ENCODE data around the gene CCDC61. TPM values are rescaled to one million over a fixed set of nuclear protein-coding genes. Genes with fewer than 3 reads are reported as not detected.
A peak's percentile ranks its signal among the peaks of the same experiment; 100 is the strongest.

The CCDC61 gene
- total and polyA plus RNA-seq, 4 donors, result 7.8 to 21.0 (median 11.0) TPM

DNA sequence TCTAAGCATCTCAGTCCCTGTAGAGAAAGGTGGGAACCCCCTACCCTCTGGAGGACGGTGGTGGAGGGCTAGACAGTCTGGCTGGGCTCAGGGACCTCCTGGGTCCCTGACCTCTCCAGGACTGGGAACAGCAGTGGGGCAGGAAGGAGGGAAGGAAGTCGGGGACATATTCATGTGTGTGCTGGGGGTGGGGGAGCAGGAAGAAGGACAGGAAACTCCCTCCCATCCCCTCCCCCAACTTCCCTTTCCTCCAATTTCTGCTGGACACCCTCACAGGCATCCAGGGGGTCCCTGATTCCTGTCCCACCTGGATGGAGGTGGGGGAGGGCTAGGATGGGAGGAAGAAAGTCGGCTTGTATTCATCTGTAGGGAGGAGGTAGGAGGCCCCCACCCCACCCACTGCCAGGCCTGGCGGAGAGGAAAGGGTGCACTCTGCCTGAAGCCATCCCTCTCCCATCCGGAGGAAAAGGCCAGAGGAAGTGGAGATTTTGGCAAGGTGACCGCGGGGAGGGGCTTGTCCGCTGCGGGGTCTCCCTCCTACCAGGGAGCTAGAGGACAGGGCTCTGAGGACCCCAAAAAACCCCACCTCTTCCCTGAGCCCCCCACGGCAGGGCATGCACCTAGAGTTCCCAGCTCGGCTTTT is 23.9 kb upstream of the CCDC61 start:
- WGBS, 2 donors, result 3 to 5% methylated on average over 11 of the region's 11 CpGs
- H3K4me1 ChIP-seq (ENCODE audit: control insufficient read depth in 5 of 5, insufficient read depth in 5 of 5, low read length in 5 of 5), result no peaks in the 10 kb centered on the region
- DNase-seq (peak in 1 of 3 donors; percentile 16), ATAC-seq (ENCODE audit: insufficient read depth, low FRiP score) (no peak)
- peak overlapping the region in 1 of 2 donors; percentile 62 for H3K27ac ChIP-seq (ENCODE audit: low read depth in 1 of 2, low read length in 1 of 2)
- no peak overlapping the region for H3K9ac ChIP-seq (ENCODE audit: insufficient read depth in 1 of 2, low read length in 2 of 2)
- no peaks in the 10 kb centered on the region for H3K36me3 ChIP-seq (ENCODE audit: control insufficient read depth in 4 of 4, insufficient read depth in 4 of 4, low read length in 4 of 4)
- peak overlapping the region; percentile 64 for H3K4me3 ChIP-seq
- TF ChIP-seq, protein P1, sequence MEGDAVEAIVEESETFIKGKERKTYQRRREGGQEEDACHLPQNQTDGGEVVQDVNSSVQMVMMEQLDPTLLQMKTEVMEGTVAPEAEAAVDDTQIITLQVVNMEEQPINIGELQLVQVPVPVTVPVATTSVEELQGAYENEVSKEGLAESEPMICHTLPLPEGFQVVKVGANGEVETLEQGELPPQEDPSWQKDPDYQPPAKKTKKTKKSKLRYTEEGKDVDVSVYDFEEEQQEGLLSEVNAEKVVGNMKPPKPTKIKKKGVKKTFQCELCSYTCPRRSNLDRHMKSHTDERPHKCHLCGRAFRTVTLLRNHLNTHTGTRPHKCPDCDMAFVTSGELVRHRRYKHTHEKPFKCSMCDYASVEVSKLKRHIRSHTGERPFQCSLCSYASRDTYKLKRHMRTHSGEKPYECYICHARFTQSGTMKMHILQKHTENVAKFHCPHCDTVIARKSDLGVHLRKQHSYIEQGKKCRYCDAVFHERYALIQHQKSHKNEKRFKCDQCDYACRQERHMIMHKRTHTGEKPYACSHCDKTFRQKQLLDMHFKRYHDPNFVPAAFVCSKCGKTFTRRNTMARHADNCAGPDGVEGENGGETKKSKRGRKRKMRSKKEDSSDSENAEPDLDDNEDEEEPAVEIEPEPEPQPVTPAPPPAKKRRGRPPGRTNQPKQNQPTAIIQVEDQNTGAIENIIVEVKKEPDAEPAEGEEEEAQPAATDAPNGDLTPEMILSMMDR (IDR thresholded peaks at IDR 0.05; ENCODE audit: control extremely low read depth, extremely low read depth), result no peak
- H3K27me3 ChIP-seq (ENCODE audit: control insufficient read depth in 3 of 3, insufficient read depth in 3 of 3, low read length in 2 of 3), result peaks cover 0 to 57% (median 39%) of the 10 kb centered on the region in 3 donors
- H3K9me3 ChIP-seq (ENCODE audit: control insufficient read depth in 4 of 4, insufficient read depth in 3 of 4, low read length in 3 of 4), result peaks cover 0 to 3% (median 0%) of the 10 kb centered on the region in 4 donors

DNA sequence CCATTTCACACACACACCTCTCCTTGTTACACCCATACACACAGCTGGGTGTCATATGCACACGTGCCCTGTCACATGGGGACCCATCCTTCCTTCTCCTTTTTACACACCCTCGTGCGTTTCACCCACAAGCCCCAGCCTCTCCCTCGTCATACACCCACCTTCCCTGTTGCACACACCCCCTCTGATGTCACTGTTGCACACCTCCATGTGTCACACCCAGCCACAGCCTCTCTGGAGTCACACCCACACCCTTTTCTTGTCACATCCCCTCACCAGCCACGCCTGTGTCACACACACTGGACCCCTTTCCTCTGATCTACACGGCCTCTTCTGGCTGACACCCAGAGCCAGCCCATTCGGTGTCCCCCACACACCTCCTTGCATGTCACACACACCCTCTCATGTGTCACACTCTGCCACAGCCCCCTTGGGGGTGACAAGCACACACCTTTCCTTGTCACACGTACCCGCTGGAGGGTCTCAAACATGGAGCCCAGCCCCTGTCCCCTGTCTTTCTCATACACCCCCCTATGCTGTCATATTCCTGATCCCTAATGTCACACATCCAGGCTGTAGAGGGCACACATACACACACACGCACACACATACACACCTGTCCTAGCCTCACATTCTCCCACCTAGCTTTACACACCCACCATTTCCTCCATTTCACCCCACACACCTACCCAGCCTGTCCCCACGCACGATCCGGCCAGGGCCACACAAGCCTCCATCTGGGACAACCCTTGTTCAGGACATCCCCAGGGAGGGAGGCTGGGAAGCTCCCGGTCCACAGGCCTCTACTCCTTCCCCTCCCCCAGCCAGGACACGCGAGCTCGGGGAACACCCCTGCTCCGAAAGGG is 23.0 kb upstream of the CCDC61 start:
- Histone ChIP-seq H3K4me1 (ENCODE audit: control insufficient read depth in 5 of 5, insufficient read depth in 5 of 5, low read length in 5 of 5) (no peaks in the 10 kb centered on the region), H3K27me3 (ENCODE audit: control insufficient read depth in 3 of 3, insufficient read depth in 3 of 3, low read length in 2 of 3) (peaks cover 0 to 55% (median 41%) of the 10 kb centered on the region in 3 donors), H3K9ac (ENCODE audit: insufficient read depth in 1 of 2, low read length in 2 of 2) (no peak overlapping the region), H3K36me3 (ENCODE audit: control insufficient read depth in 4 of 4, insufficient read depth in 4 of 4, low read length in 4 of 4) (no peaks in the 10 kb centered on the region), H3K9me3 (ENCODE audit: control insufficient read depth in 4 of 4, insufficient read depth in 3 of 4, low read length in 3 of 4) (peaks cover 0 to 3% (median 0%) of the 10 kb centered on the region in 4 donors), H3K27ac (ENCODE audit: low read depth in 1 of 2, low read length in 1 of 2) (peak overlapping the region in 1 of 2 donors; percentile 62), H3K4me3 (peak overlapping the region; percentile 64)
- no peak for ATAC-seq (ENCODE audit: insufficient read depth, low FRiP score)
- 14% methylated on average over 18 of the region's 18 CpGs for WGBS, 2 donors
- TF ChIP-seq, protein P1 (IDR thresholded peaks at IDR 0.05; ENCODE audit: control extremely low read depth, extremely low read depth), result no peak
- DNase-seq, result no peak

DNA sequence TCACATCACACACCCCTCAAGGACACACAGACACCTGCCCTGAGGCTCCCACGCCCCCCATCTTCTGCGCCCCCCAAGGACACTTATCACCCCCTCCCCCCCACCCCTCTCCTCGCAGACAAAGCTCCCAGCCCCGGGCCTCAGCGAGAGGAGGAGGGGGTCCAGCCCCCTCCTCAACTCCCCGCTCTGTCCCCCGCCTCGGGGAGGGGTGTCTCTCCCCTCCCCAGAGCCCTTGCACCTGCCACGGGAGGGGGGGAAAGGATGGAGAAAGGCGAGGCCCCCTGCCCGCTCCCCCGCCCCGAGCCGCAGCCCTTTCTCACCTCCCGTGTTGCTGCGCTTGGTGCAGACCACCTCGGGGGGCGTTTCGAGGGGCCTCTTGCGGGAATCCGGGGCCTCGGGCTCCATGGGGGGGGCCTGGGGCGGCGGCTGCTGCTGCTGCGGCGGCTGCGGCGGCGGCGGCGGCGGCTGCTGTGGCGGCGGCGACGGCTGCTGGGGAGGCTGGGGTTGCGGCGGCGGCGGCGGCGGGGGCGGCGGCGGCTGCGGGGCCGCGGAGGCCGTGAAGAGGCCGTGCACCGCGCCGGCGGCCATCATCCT is 22.2 kb upstream of the CCDC61 start:
- ATAC-seq (ENCODE audit: insufficient read depth, low FRiP score) (no peak), DNase-seq (no peak)
- peak overlapping the region in 1 of 2 donors; percentile 62 for H3K27ac ChIP-seq (ENCODE audit: low read depth in 1 of 2, low read length in 1 of 2)
- peaks cover 0 to 3% (median 0%) of the 10 kb centered on the region in 4 donors for H3K9me3 ChIP-seq (ENCODE audit: control insufficient read depth in 4 of 4, insufficient read depth in 3 of 4, low read length in 3 of 4)
- WGBS, 2 donors, result 1 to 3% methylated on average over 11 to 46 of the region's 54 CpGs
- peak overlapping the region; percentile 64 for H3K4me3 ChIP-seq
- no peak overlapping the region for H3K9ac ChIP-seq (ENCODE audit: insufficient read depth in 1 of 2, low read length in 2 of 2)
- no peaks in the 10 kb centered on the region for H3K36me3 ChIP-seq (ENCODE audit: control insufficient read depth in 4 of 4, insufficient read depth in 4 of 4, low read length in 4 of 4)
- peaks cover 0 to 53% (median 41%) of the 10 kb centered on the region in 3 donors for H3K27me3 ChIP-seq (ENCODE audit: control insufficient read depth in 3 of 3, insufficient read depth in 3 of 3, low read length in 2 of 3)
- no peaks in the 10 kb centered on the region for H3K4me1 ChIP-seq (ENCODE audit: control insufficient read depth in 5 of 5, insufficient read depth in 5 of 5, low read length in 5 of 5)
- TF ChIP-seq, protein P1 (IDR thresholded peaks at IDR 0.05; ENCODE audit: control extremely low read depth, extremely low read depth), result no peak

Measured in lung (tissue), 12 donors.